GM18517 (cell line): ENCODE measurements around the gene COG3.

Source experiments
- ATAC-seq: cut with Tn5 transposase; IDR thresholded peaks from one replicate; pipeline ENCODE4 v1.9.1; 2021; ENCODE audit warnings: mild to moderate bottlenecking, moderate library complexity; ENCODE audit not compliant: unreplicated experiment

Gene COG3

DNA sequence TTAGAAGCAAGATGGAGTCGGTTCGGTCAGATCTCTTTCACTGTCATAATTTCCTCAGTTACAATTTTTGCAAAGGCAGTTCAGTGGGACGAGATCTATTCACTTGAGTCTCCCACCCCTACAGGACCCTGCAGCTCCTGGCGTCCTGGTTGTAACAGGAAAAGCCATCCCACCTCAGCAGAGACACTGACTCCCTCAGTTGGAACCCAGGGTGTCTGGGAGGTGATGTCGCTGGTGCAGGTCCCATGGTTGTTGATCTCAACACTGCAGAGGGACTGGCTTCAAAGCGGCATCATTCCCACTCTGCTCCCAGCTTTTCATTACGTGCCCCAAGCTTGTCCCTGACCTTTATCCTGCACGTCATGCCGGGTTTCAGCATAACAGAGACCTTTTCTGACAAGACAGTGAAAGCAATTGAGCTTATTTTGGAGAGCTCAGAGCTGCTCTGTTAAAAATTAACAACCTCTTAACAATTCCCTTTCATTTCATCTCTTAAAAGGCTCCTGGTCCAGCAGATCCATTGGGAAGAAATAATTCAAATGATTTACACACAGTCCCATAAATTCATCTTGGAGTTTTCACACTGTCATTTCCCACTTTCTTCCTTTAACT, 17.6 kb upstream of the COG3 start:
- no peak for ATAC-seq

- no peak for ATAC-seq
Observed at GRCh38 chr13:45448965-45449559, 15.7 kb upstream of the COG3 start.

DNA sequence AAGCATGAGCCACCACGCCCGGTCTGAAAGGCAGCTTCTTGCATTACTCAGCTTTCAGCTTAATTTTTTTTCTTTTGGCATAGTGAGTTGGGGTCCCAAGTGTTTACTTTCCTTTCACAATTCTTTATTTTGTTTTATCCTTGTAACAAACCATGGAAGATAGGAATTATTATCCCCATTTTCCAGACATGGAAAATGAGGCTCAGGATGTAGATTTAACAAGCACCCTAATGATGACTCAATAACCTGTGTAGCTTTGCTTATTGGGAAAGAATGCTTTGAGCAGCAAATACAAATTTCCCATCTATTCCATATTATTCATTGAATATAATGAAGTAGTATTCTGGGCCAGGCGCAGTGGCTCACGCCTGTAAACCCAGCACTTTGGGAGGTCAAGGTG, 13.5 kb upstream of the COG3 start:
- no peak for ATAC-seq

DNA sequence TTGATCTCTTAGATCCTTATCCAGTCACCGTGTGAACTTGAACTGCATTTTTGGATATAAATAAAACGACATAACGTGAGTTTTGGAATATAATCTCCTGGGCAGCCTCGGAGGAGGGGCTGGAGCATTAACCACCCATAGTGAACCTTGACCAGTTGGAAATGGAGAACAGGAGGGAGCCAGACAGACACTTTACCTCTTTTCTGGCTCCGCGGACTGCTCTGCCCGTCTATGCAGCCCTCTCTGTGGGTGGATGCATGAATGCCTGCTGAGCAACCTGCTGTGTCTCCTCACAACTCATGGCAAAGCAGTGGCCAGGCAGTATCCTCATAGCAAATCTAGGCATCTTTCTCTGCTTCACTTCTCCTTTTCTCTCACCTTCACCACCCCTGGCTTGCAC, 10.5 kb upstream of the COG3 start:
- no peak for ATAC-seq

GRCh38 chr13:45456196-45456972, 8.4 kb upstream of the COG3 start:
- ATAC-seq: no peak

- no peak for ATAC-seq
Observed at GRCh38 chr13:45464141-45464686, 525 bp upstream of the COG3 start.

DNA sequence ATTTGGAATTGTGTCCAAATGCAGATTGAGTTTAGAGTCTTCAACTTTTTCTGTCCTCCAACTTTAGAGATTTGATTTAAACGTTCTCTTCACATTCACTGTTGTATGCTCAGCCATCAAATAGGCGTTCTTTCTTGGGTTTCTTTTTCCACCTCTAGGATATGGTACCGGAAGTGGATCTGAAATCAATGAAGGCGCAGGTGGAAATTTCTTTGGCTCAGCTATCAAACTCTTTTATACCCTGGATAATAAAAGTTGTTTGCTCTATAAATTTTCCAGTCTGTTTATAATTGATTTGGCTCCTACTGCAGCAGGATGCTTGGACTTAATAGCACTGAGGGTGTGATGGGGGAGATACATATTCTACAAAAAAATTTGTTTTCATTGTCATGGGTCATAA, 1.6 kb downstream of the COG3 start:
- no peak for ATAC-seq

DNA sequence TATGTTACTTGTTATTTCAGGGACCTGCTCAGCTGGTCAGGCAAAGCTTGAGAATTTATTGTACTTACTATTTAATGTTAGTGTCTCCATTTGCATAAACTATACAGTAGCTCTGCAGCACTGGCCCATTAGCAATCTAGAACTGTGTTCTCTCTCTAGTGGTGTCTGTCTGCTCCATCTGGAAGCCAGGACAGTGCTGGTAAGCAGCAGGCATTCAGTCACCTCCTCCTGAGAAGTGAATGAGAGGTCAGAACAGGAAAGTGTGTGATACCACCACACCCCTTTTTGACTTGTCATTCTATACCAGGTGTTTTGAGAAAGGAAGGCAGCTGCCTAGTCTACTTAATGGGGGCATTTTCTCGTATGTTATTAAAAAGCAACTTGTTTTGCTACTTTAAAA, 3.9 kb downstream of the COG3 start:
- no peak for ATAC-seq

GRCh38 chr13:45472171-45472705, 7.5 kb downstream of the COG3 start:
- no peak for ATAC-seq

DNA sequence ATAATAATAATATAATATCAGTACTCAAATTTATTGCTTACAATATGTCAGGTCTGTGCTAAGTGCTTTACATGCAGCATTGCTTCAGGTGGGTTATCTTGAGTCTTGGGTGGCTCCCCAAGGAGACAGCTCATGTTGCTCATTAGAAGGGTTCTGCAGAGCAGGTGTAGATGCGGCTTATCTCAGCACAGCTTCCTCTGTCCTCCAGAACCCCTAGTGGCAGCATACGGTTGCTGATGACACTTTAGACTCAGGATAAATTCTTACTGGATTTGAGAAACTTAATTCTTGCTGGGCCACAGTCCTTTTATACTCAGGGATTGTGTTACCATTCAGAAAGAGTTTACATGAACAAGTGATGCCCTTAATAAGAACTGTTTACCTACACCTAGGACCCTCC, 8.9 kb downstream of the COG3 start:
- no peak for ATAC-seq

- no peak for ATAC-seq
Observed at GRCh38 chr13:45474584-45475454, 10.1 kb downstream of the COG3 start.

GRCh38 chr13:45479661-45480060, 14.9 kb downstream of the COG3 start:
- ATAC-seq: no peak

DNA sequence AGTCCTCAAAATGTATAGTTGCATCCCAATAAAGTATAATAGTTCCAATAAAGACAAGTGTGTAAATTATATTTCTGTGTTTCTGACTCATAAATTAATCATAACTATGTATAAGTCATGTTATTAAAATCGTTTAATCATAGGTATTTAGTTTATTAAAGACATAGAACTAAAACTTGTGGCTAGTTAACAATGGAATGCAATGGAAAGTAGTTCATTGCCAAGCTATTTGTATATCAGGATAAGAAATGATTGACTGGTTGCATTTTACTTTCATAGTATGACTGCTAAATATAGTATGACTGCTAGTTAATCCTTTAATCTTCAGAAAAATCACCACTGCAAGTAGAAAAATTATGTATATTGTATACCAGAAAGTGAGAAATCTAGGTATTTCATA, 16.9 kb downstream of the COG3 start:
- ATAC-seq: no peak

GRCh38 chr13:45482571-45483173, 17.9 kb downstream of the COG3 start:
- no peak for ATAC-seq

DNA sequence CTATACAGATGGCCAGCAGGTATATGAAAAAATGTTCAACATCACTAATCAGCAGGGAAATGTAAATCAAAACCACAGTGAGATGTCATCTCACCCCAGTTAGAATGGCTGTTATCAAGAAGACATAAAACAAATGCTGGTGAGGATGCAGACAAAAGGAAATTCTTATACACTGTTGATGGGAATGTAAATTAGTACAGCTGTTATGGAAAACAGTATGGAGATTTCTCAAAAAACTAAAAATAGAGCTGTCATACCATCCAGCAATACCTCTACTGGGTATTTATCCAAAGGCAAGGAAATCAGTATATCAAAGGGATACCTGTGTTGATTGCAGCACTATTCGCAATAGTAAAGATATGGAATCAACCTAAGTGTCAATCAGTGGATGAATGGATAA, 22.9 kb downstream of the COG3 start:
- ATAC-seq: no peak

- ATAC-seq: no peak
Observed at GRCh38 chr13:45490068-45490467, 25.3 kb downstream of the COG3 start.

- ATAC-seq: no peak
Observed at GRCh38 chr13:45492538-45492937, 27.8 kb downstream of the COG3 start.

- no peak for ATAC-seq
Observed at GRCh38 chr13:45496942-45497341, 32.2 kb downstream of the COG3 start.

GRCh38 chr13:45500492-45501174, 35.9 kb downstream of the COG3 start:
- ATAC-seq: no peak

- ATAC-seq: no peak
Observed at GRCh38 chr13:45501175-45501526, 36.4 kb downstream of the COG3 start.
